Measurements from ENCODE around the gene NKX2-3.

Gene NKX2-3

DNA sequence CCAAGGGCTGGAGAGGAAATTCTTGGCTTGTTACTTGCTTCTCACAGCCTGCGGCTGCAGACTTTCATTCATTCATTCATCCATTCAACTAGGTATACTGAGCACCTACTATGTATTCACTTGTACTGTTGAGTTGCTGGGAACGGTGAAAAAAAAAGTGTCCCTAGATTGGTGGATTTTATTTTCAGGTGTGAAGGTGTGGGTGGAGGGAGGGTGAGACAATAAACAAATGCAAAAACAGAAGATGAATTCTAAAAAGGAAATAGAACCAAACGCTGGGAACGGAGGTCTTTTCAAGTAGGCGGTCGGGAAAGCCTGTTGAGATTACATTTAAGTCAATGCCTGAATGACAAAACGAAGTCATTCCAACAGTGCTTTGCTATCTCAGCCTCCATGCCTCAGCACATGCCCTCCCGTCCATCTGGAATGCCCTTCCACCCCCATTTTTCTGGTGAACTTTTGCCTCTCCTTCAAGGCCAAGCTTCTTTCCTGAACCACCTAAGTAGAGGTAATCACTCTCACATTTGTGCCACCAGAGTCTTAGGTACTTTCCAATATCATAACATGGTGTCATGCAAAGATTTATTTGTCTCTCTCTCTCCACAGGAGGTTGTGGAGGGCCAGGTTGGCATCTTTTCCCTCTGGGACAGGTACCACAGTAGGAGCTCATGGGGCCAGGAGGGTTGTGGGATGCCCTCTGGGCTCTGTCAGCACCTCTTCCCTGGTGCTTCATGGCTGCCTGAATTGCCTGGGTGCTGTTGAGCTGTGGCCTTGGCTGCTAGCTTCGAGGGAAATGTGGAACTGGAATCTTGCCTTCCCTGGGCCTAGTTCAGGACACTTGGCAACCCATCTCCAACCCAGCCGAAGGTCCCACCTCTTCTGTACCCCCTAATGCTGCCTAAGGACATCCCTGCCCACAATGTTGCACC is 5.5 kb downstream of the NKX2-3 start:
- no peak for DNase-seq

- DNase-seq = no peak
Observed at GRCh38 chr10:99539120-99539519, 6.4 kb downstream of the NKX2-3 start.

GRCh38 chr10:99539820-99540219 is 7.1 kb downstream of the NKX2-3 start:
- no peak for DNase-seq

DNA sequence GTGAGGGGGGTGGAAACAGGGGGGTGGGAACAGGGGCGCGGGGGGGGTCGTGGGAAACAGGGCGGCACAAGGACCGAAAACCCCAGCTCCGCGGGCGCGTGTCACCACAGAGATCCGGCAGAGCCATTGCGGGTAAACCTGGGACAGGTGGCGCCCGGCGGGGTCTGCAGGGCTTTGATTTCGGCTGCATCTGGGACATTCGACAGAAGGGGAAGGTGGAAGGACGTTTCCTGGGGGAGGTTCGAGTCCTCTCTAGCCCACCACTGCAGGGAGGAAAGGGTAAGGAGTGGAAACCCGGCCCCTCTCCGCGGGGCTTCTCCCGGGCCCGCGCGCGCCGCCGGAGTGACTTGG is 7.5 kb downstream of the NKX2-3 start:
- DNase-seq = no peak

GRCh38 chr10:99540657-99541531 is 8.2 kb downstream of the NKX2-3 start:
- no peak for DNase-seq

DNA sequence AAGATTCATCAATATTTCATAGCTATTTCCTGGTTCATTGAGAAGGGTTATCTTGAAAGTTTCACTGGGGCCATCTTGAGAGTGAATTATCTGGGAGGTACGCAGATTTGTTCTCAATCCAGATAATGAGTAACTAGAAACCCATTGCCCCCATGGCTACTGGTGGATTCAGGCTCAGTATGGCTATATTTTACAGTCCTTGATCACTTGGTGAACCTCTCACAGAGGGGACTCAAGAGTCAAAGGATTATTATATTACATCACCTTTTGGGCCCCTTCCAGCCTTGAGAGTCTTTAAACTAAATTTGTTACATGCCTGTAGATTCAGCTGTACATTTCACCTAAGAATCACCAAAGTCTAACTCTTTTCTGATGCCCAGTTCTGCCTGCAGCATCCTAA is 11.6 kb downstream of the NKX2-3 start:
- no peak for DNase-seq

- no peak for DNase-seq
Observed at GRCh38 chr10:99548041-99548530, 15.3 kb downstream of the NKX2-3 start.

DNA sequence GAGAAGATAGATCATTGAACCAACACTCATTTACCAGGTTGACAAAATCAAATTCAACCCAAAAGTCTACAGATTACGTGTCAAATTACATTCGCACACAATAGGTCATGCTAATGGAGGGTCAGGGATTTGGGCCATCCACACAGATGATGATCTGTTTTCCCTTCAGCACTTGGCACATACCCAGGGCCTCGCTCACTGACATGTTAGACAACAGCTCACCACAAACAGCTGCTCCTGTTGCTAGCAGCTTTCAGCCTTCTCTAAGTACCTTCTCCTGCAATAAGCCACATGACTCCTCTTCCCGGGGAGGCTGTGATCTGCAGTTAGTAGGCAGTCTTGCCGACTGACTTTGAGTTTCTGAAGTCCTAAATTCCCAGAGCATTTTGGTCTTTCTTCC is 18.4 kb downstream of the NKX2-3 start:
- DNase-seq = peak in 2 of 58 donors; percentile 1 to 67

GRCh38 chr10:99551616-99552015 is 18.9 kb downstream of the NKX2-3 start:
- no peak for DNase-seq

GRCh38 chr10:99555371-99555770 is 22.6 kb downstream of the NKX2-3 start:
- DNase-seq = no peak

DNA sequence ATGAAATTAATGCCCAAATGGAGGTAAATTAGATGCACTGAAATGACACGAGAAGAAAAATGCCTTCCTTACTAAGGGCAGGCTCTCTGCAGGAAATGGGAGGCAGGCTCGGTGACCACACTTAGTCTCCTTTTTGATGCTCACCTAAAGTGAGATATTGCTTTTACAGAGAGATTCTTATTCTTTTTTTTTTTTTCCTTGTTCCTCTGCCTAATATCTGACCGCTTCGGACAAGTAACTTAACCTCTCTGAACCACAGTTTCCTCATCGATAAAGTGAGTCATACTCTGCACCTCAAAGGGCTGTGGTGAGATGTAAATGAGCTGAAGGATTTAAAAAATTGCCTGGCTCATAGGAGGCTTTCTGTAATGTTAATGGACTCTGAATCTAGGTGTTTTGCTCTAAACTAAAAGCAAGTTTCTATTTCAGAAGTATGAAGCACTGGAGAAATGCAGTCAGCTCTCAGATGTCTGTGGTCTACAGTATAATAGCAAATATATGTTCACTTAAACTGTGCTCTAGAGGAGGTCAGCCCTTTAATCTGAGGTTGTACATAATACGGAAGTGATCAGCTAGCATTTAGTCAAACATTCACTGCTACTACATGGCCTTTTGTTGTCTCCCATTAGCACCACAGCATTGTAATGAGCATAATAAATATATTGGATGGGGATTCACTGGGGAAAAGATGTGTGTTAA is 23.2 kb downstream of the NKX2-3 start:
- DNase-seq = no peak

- DNase-seq = no peak
Observed at GRCh38 chr10:99557044-99557443, 24.3 kb downstream of the NKX2-3 start.

GRCh38 chr10:99558708-99559107 is 26.0 kb downstream of the NKX2-3 start:
- no peak for DNase-seq

DNA sequence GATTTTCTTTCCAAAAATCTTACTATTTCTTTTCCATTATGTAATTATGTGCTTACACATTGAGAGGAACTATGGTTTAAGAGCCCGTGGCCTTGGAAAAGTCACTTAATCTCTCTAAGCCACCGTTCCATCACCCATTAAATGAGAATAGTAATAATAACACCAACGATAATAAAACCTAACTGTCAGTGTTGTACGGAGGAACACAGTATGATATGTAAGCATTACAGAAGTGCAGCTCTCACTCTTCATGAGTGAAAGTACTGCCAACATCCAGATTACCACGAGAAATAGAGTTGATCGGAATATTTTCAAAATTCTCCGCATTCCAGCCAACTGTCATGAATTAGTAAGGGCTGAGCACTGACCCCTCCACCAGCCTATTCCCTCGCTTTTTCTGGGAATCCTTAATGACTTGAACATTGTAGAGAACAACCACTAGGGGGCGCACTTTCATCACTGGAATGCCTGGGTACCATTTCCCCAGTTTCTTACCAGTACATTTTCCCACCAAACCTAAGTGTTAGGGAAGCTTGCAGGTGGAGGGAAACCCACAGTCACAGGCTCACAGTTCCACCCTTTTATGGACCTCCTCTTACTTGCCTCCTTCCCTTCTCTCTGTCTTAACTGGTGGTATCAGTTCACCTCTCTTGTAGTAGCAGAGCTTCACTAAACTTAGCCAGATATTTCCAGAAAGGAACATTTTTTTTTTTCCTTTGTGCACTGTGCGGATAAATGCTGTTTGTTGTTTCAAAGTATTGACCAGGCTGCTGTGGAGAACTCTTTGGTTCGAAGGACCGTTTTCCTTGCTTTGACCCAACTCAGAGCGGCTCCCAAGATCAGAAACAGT is 27.8 kb downstream of the NKX2-3 start:
- peak in 32 of 58 donors; percentile 0 to 65 (median 10) for DNase-seq

DNA sequence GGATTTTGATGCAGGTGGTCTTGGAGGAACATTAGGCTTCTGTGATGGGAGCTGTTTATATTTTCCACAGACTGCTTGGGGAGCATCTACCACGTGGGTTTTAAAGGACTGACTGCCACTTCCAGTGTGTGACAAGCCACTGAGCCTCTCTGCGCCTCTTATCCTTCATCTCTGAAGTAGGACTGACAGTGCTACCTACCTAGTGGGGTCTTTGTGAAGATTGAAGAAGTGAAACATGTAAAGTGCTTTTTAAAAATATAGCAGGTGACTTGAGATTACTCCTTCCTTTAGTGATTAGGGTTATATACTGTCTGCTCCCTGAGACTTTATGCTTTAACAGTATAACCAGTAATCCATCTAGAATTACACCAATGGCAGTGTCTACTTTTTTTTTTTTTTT is 29.9 kb downstream of the NKX2-3 start:
- DNase-seq = no peak

DNA sequence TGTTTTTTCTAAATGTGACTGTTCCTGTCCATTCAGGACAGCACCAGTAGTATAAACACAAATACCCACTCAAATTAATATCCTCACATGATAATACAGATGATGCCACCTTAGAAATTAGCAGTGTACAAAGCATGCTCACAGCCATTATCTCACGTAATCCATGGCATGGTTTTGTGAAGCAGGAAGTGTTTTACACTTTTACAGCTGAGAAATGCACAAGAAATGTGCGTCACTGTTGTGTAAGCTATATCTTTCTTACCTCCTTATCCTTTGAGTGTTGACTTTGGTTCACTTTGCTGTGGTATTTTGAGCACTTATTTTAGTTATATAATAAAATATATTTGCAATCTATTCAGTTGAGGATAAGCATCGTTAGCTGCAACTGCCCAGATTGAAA is 31.6 kb downstream of the NKX2-3 start:
- no peak for DNase-seq

DNA sequence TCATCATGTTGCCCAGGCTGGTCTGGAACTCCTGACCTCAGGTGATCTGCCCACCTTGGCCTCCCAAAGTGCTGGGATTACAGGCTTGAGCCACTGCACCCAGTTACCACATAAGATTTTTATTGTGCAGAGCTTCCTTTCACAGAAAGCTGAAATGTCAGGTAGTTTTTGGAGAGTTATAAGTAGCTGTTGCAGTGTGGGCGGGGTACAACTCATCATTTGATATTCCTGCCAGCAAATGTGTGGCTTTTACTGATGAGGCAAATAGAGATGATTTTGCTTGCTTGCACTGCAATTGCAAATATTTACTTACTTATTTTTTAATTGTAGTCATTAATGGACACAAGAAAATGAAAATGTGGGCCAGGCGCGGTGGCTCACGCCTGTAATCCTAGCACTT is 32.4 kb downstream of the NKX2-3 start:
- DNase-seq = peak in 10 of 58 donors; percentile 0 to 26 (median 4)

GRCh38 chr10:99569253-99569939 is 36.7 kb downstream of the NKX2-3 start:
- DNase-seq = no peak

DNA sequence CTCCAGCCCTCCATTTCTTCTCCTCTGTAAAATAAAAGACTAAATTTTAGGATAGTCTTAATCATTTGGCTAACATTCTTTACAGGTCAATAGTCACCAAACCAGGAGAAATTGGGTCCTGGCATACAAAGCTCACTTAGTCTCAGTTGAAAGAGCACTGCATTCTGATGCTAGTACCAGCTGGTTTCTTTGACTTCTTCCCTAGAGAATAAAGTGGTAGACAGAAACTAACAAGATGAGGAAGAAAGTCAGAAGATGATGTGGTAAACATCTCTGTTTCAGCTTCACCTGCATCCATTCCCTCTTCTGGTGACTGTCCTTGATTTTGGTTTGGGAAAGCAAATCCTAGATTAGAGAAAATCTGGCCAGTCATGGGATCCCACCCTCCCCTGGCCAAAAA is 37.2 kb downstream of the NKX2-3 start:
- DNase-seq = no peak

DNA sequence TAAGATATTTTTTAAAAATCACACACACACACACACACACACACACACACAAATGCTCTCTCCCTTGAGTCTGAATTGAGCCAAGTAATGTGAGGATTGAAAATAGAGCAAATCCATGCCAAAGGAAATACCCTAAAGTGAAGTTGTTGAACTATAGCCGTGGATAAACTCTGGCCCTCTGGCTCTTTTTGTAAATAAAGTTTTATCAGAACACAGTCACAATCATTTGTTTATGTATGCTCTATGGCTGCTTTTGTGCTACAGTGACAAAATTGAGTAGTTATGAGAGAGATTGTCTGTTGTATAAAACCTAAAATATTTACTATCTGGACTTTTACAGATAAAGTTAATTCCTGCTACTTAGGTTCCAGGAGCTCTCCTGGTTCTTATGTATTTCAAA is 39.1 kb downstream of the NKX2-3 start:
- no peak for DNase-seq

All from anterior cingulate cortex (tissue), 58 donors.